ENCODE data around the gene ETV6.

ETV6 gene

GRCh38 chr12:11686120-11686519 is 36.6 kb downstream of the ETV6 start:
- in situ Hi-C loops (cut with HindIII; ENCODE audit: low sequenced_read_pairs), result no loop called here
- no peak for DNase-seq (ENCODE audit: low read depth)
- no peak overlapping the region for H3K4me3 ChIP-seq (ENCODE audit: low read depth, low read length)
- no peak for TF ChIP-seq CTCF (IDR thresholded peaks at IDR 0.05; ENCODE audit: low read depth, low read length, missing control alignments)

- TF ChIP-seq CTCF (IDR thresholded peaks at IDR 0.05; ENCODE audit: low read depth, low read length, missing control alignments), result no peak
- no peak overlapping the region for H3K4me3 ChIP-seq (ENCODE audit: low read depth, low read length)
- no peak for DNase-seq (ENCODE audit: low read depth)
- in situ Hi-C loops (cut with HindIII; ENCODE audit: low sequenced_read_pairs), result no loop called here
Measured at GRCh38 chr12:11687528-11687927, 38.1 kb downstream of the ETV6 start.

GRCh38 chr12:11688379-11688778 is 38.9 kb downstream of the ETV6 start:
- in situ Hi-C loops (cut with HindIII; ENCODE audit: low sequenced_read_pairs), result no loop called here
- no peak for TF ChIP-seq CTCF (IDR thresholded peaks at IDR 0.05; ENCODE audit: low read depth, low read length, missing control alignments)
- DNase-seq (ENCODE audit: low read depth), result no peak
- no peak overlapping the region for H3K4me3 ChIP-seq (ENCODE audit: low read depth, low read length)

GRCh38 chr12:11688831-11689230 is 39.4 kb downstream of the ETV6 start:
- in situ Hi-C loops (cut with HindIII; ENCODE audit: low sequenced_read_pairs), result no loop called here
- TF ChIP-seq CTCF (IDR thresholded peaks at IDR 0.05; ENCODE audit: low read depth, low read length, missing control alignments), result no peak
- H3K4me3 ChIP-seq (ENCODE audit: low read depth, low read length), result no peak overlapping the region
- no peak for DNase-seq (ENCODE audit: low read depth)

GRCh38 chr12:11689591-11690186 is 40.2 kb downstream of the ETV6 start:
- DNase-seq (ENCODE audit: low read depth), result no peak
- H3K4me3 ChIP-seq (ENCODE audit: low read depth, low read length), result no peak overlapping the region
- no peak for TF ChIP-seq CTCF (IDR thresholded peaks at IDR 0.05; ENCODE audit: low read depth, low read length, missing control alignments)
- in situ Hi-C loops (cut with HindIII; ENCODE audit: low sequenced_read_pairs), result no loop called here

GRCh38 chr12:11693067-11693466 is 43.6 kb downstream of the ETV6 start:
- H3K4me3 ChIP-seq (ENCODE audit: low read depth, low read length), result no peak overlapping the region
- no peak for DNase-seq (ENCODE audit: low read depth)
- in situ Hi-C loops (cut with HindIII; ENCODE audit: low sequenced_read_pairs), result no loop called here
- TF ChIP-seq CTCF (IDR thresholded peaks at IDR 0.05; ENCODE audit: low read depth, low read length, missing control alignments), result no peak

Measured in astrocyte of the cerebellum (primary cell).